SK-N-SH (cell line): Measurements from ENCODE around the gene PRR36. TPM values are rescaled to one million over a fixed set of nuclear protein-coding genes. Genes with fewer than 3 reads are reported as not detected.

ENCODE experiments used
- CTCF ChIA-PET: fragments of 300-600, 350-600 bp; formaldehyde crosslinking; extraction: SDS; loops from one replicate; lab custom pipeline; 2021; lab: Yijun Ruan, JAX
- POLR2A ChIA-PET: fragments of 350-600 bp; sonication (Branson Sonifier 250); formaldehyde crosslinking; extraction: SDS; loops from one replicate; lab custom pipeline; 2020; ENCODE audit warnings: antibody characterized with exemption, inconsistent platforms; lab: Yijun Ruan, JAX
- DNase-seq: peaks from one replicate; pipeline ENCODE4 v3.0.0; 2012
- H2AFZ ChIP-seq: fragments of 200-600 bp; sonication (generic); 2 replicates; pipeline ENCODE4 v1.8.1; 2016; ENCODE audit warnings: antibody characterized with exemption, mild to moderate bottlenecking, low read depth
- H3F3A ChIP-seq: fragments of 200-600 bp; sonication (generic); replicated peaks from 2 replicates; pipeline ENCODE3; 2016; ENCODE audit warnings: antibody characterized with exemption, mild to moderate bottlenecking; ENCODE audit not compliant: insufficient read depth
- H3K27ac ChIP-seq, 2 experiments: fragments of 200-500 bp in 1 of 2; fragments of 200-600 bp in 1 of 2; sonication (Bioruptor generic) in 1 of 2; sonication (generic), shearing (Covaris generic) in 1 of 2; 2 replicates each; pipeline versions ENCODE4 v1.5.1 to v1.6.1; 2014 to 2016; ENCODE audit warnings: low read depth in 2 of 2, inconsistent platforms in 1 of 2, low read length in 1 of 2, mild to moderate bottlenecking in 1 of 2, mixed read lengths in 1 of 2
- H3K27me3 ChIP-seq: fragments of 200-600 bp; sonication (generic), shearing (Covaris generic); 2 replicates; pipeline ENCODE4 v1.6.1; 2016; ENCODE audit warnings: mixed run types; ENCODE audit not compliant: insufficient read depth
- H3K36me3 ChIP-seq, 2 experiments: fragments of 200-500 bp in 1 of 2; fragments of 200-600 bp in 1 of 2; sonication (Bioruptor generic) in 1 of 2; sonication (generic) in 1 of 2; replicated peaks in 1 of 2; 2 replicates each; pipeline versions ENCODE3 to v1.5.1; 2014 to 2016; ENCODE audit warnings: low read length in 1 of 2, mild to moderate bottlenecking in 1 of 2; ENCODE audit not compliant: insufficient read depth in 2 of 2, control insufficient read depth in 1 of 2
- H3K4me1 ChIP-seq, 2 experiments: fragments of 200-500 bp in 1 of 2; fragments of 200-600 bp in 1 of 2; sonication (Bioruptor generic) in 1 of 2; sonication (generic), shearing (Covaris generic) in 1 of 2; 2 replicates each; pipeline versions ENCODE4 v1.5.1 to v1.6.1; 2014 to 2016; ENCODE audit warnings: low read depth in 1 of 2, low read length in 1 of 2, mixed run types in 1 of 2; ENCODE audit not compliant: insufficient read depth in 2 of 2, control insufficient read depth in 1 of 2
- H3K4me2 ChIP-seq: fragments of 200-600 bp; sonication (generic), shearing (Covaris generic); 2 replicates; pipeline ENCODE4 v1.6.1; 2017; ENCODE audit warnings: mixed run types
- H3K4me3 ChIP-seq, 2 experiments: fragments of 200-500 bp in 1 of 2; fragments of 200-600 bp in 1 of 2; sonication (Bioruptor generic) in 1 of 2; sonication (generic), shearing (Covaris generic) in 1 of 2; 2 replicates each; pipeline versions ENCODE4 v1.5.1 to v1.8.1; 2014 to 2016; ENCODE audit warnings: low read depth in 2 of 2, inconsistent platforms in 1 of 2, low read length in 1 of 2, mild to moderate bottlenecking in 1 of 2, mixed read lengths in 1 of 2, moderate library complexity in 1 of 2
- H3K79me2 ChIP-seq: fragments of 200-600 bp; sonication (generic); 2 replicates; pipeline ENCODE4 v1.8.1; 2017; ENCODE audit warnings: mild to moderate bottlenecking; ENCODE audit not compliant: insufficient read depth
- H3K9ac ChIP-seq: fragments of 200-600 bp; sonication (generic); 2 replicates; pipeline ENCODE4 v1.6.1; 2017; ENCODE audit warnings: mixed run types
- H3K9me2 ChIP-seq: fragments of 200-600 bp; sonication (generic); 2 replicates; pipeline ENCODE4 v1.6.1; 2017; ENCODE audit warnings: mixed run types
- H3K9me3 ChIP-seq: fragments of 200-600 bp; sonication (generic); 2 replicates; pipeline ENCODE4 v1.6.1; 2017; ENCODE audit warnings: mixed run types, mild to moderate bottlenecking, moderate library complexity
- H4K20me1 ChIP-seq: fragments of 200-600 bp; sonication (generic); 2 replicates; pipeline ENCODE4 v1.6.1; 2017; ENCODE audit warnings: mild to moderate bottlenecking, mixed run types; ENCODE audit not compliant: insufficient read depth
- CHD2 ChIP-seq: fragments of 150-350 bp; IDR thresholded peaks from 2 replicates; pipeline ENCODE4 v1.6.1; 2018; ENCODE audit warnings: low read length; ENCODE audit not compliant: partially characterized antibody
- CTCF ChIP-seq: fragments of 200-600 bp; sonication (generic); IDR thresholded peaks from 2 replicates; pipeline ENCODE4 v1.6.1; 2017; ENCODE audit warnings: antibody characterized with exemption, mild to moderate bottlenecking, moderate library complexity
- ELF1 ChIP-seq: IDR thresholded peaks from 2 replicates; pipeline ENCODE4 v1.4.0; 2012
- EP300 ChIP-seq, 2 experiments: IDR thresholded peaks; 2 replicates each; pipeline versions ENCODE4 v1.4.0 to v1.6.1; 2012; ENCODE audit warnings: borderline replicate concordance in 1 of 2, low read depth in 1 of 2, low read length in 1 of 2
- EZH2phosphoT487 ChIP-seq: fragments of 200-600 bp; sonication (generic); IDR thresholded peaks from 2 replicates; pipeline ENCODE4 v1.6.1; 2017; ENCODE audit warnings: low read depth, mixed run types, mild to moderate bottlenecking, antibody characterized with exemption, moderate library complexity, borderline replicate concordance
- GABPA ChIP-seq: IDR thresholded peaks from 2 replicates; pipeline ENCODE4 v1.4.0; 2012; ENCODE audit warnings: low read depth, mild to moderate bottlenecking
- GATA2 ChIP-seq: sonication (generic); formaldehyde crosslinking; IDR thresholded peaks from 2 replicates; pipeline ENCODE4 v1.5.0; 2020; ENCODE audit warnings: mild to moderate bottlenecking, missing genetic modification reagents
- MEF2A ChIP-seq: IDR thresholded peaks from 2 replicates; pipeline ENCODE4 v1.4.0; 2012; ENCODE audit warnings: low read depth, borderline replicate concordance
- NFIC ChIP-seq: IDR thresholded peaks from 2 replicates; pipeline ENCODE4 v1.4.0; 2012; ENCODE audit warnings: borderline replicate concordance
- NRF1 ChIP-seq: IDR thresholded peaks from 2 replicates; pipeline ENCODE4 v1.6.1; 2012; ENCODE audit warnings: low read depth, mild to moderate bottlenecking, low read length
- PBX3 ChIP-seq: IDR thresholded peaks from 2 replicates; pipeline ENCODE4; 2012
- POLR2AphosphoS5 ChIP-seq: IDR thresholded peaks from 2 replicates; pipeline ENCODE4 v1.6.1; 2012; ENCODE audit warnings: low read depth, low read length
- RFX5 ChIP-seq: IDR thresholded peaks from 2 replicates; pipeline ENCODE4 v1.6.1; 2012; ENCODE audit warnings: mild to moderate bottlenecking, improper control_type of control experiment, low read length
- RXRA ChIP-seq: IDR thresholded peaks from 2 replicates; pipeline ENCODE4 v1.4.0; 2012; ENCODE audit warnings: low read depth, mild to moderate bottlenecking, borderline replicate concordance
- SMC3 ChIP-seq: IDR thresholded peaks from 2 replicates; pipeline ENCODE4 v1.6.1; 2012; ENCODE audit warnings: low read depth, low read length, improper control_type of control experiment
- TAF1 ChIP-seq: IDR thresholded peaks from 2 replicates; pipeline ENCODE4 v1.6.1; 2012; ENCODE audit warnings: low read depth, mild to moderate bottlenecking, low read length, moderate library complexity, borderline replicate concordance
- TEAD4 ChIP-seq: IDR thresholded peaks from 2 replicates; pipeline ENCODE4 v1.4.0; 2012; ENCODE audit warnings: mild to moderate bottlenecking, borderline replicate concordance; ENCODE audit not compliant: insufficient read depth
- YY1 ChIP-seq: IDR thresholded peaks from 2 replicates; pipeline ENCODE4 v1.4.0; 2012; ENCODE audit warnings: low read depth, mild to moderate bottlenecking
- WGBS: methylation state at CpG from one replicate; pipeline ENCODE4 v1.1.6; 2017; ENCODE audit warnings: low lambda C conversion rate; 5-methylcytosine and 5-hydroxymethylcytosine counted together
- polyA plus RNA-seq, 3 experiments: library from polyadenylated mRNA; depleted of rRNA; stranded (reverse); fragments of >200 nt; gene quantifications; 2 replicates each; pipeline ENCODE4 v1.2.3, GENCODE V29; 2012
- TF ChIP-seq, protein P1 (sequence below): IDR thresholded peaks from 2 replicates; pipeline ENCODE4 v1.4.0; 2012; ENCODE audit warnings: low read depth, borderline replicate concordance
- TF ChIP-seq, protein P2 (sequence below): IDR thresholded peaks from 2 replicates; pipeline ENCODE4 v1.4.0; 2012; ENCODE audit warnings: low read depth
- TF ChIP-seq, protein P3 (sequence below): fragments of 150-350 bp; IDR thresholded peaks from 2 replicates; pipeline ENCODE4 v1.6.1; 2017; ENCODE audit warnings: antibody characterized with exemption, low read length, low read depth, borderline replicate concordance

Gene PRR36
- polyA plus RNA-seq, 1 of the 3 experiments (the other 2 are of a cell fraction): 0.18 TPM

GRCh38 chr19:7907122-7907521 lies 32.9 kb upstream of the PRR36 start:
- Histone ChIP-seq H4K20me1 (peaks cover 36% of the 10 kb centered on the region), H3K27me3 (no peaks in the 10 kb centered on the region), H3K27ac (no peak overlapping the region), H3K9ac (no peak overlapping the region), H3K79me2 (peaks cover 43% of the 10 kb centered on the region), H3K9me3 (no peaks in the 10 kb centered on the region), H3K36me3 (peaks cover 3 to 26% of the 10 kb centered on the region in 2 experiments), H3K4me3 (no peak overlapping the region), H2AFZ (no peak overlapping the region), H3K9me2 (no peaks in the 10 kb centered on the region), H3F3A (no peaks in the 10 kb centered on the region), H3K4me1 (peaks cover 0 to 19% of the 10 kb centered on the region in 2 experiments; a peak in 2 of 4 replicates), H3K4me2 (no peak overlapping the region)
- CTCF ChIA-PET: no interaction called here
- POLR2A ChIA-PET: interaction anchor here (1.3 kb wide), 1 partner anchor 10 kb away, joined by 5 read pairs; no protein-coding TSS in a partner anchor
- WGBS: 95% methylated on average over 18 of the region's 19 CpGs
- TF ChIP-seq MEF2A: no peak
- no peak for DNase-seq

- no peaks in the 10 kb centered on the region for H3K9me3 ChIP-seq
- H3K36me3 ChIP-seq: peaks cover 3 to 15% of the 10 kb centered on the region in 2 experiments
- peaks cover 43% of the 10 kb centered on the region for H3K79me2 ChIP-seq
- no peak overlapping the region for H2AFZ ChIP-seq
- H3K27me3 ChIP-seq: no peaks in the 10 kb centered on the region
- H3K4me3 ChIP-seq: no peak overlapping the region
- no peak overlapping the region; the same call in 1 of the 2 replicates for H3K4me2 ChIP-seq
- no peaks in the 10 kb centered on the region for H3F3A ChIP-seq
- TF ChIP-seq, protein P1, sequence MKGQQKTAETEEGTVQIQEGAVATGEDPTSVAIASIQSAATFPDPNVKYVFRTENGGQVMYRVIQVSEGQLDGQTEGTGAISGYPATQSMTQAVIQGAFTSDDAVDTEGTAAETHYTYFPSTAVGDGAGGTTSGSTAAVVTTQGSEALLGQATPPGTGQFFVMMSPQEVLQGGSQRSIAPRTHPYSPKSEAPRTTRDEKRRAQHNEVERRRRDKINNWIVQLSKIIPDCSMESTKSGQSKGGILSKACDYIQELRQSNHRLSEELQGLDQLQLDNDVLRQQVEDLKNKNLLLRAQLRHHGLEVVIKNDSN: no peak
- TF ChIP-seq CHD2 (no peak), RXRA (no peak), ELF1 (no peak), TEAD4 (no peak), GABPA (no peak), NRF1 (no peak), NFIC (no peak), RFX5 (no peak), EP300 (IDR thresholded peaks at IDR 0.05; ENCODE audit: borderline replicate concordance in 1 of 2, low read depth in 1 of 2, low read length in 1 of 2) (no peak), YY1 (no peak), TAF1 (no peak), EZH2phosphoT487 (no peak), POLR2AphosphoS5 (no peak), GATA2 (CRISPR knock-in tag) (no peak), CTCF (no peak), PBX3 (no peak), SMC3 (no peak)
- TF ChIP-seq, protein P2, sequence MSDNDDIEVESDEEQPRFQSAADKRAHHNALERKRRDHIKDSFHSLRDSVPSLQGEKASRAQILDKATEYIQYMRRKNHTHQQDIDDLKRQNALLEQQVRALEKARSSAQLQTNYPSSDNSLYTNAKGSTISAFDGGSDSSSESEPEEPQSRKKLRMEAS: no peak
- TF ChIP-seq, protein P3, sequence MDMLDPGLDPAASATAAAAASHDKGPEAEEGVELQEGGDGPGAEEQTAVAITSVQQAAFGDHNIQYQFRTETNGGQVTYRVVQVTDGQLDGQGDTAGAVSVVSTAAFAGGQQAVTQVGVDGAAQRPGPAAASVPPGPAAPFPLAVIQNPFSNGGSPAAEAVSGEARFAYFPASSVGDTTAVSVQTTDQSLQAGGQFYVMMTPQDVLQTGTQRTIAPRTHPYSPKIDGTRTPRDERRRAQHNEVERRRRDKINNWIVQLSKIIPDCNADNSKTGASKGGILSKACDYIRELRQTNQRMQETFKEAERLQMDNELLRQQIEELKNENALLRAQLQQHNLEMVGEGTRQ: no peak
- peaks cover 0 to 19% of the 10 kb centered on the region in 2 experiments; a peak in 2 of 4 replicates for H3K4me1 ChIP-seq
- no peaks in the 10 kb centered on the region for H3K9me2 ChIP-seq
- H4K20me1 ChIP-seq: peaks cover 36% of the 10 kb centered on the region
- no peak overlapping the region for H3K27ac ChIP-seq
- no peak overlapping the region for H3K9ac ChIP-seq
- ChIA-PET POLR2A (no interaction called here), CTCF (no interaction called here)
- DNase-seq: no peak
- 99% methylated on average over 9 of the region's 10 CpGs for WGBS
These were observed 31.7 kb upstream of the PRR36 start for GRCh38 chr19:7905859-7906258.
